H1 (cell line): Measurements from ENCODE around the gene PCDHA7. TPM values are rescaled to one million over a fixed set of nuclear protein-coding genes. Genes with fewer than 3 reads are reported as not detected.

Experiments
- CTCF ChIA-PET: fragments of 300-600 bp; sonication (Branson Sonifier 250); formaldehyde crosslinking; loops from one replicate; lab custom pipeline; 2021; ENCODE audit not compliant: partially characterized antibody; lab: Charles Lee
- POLR2A ChIA-PET: fragments of 300-600 bp; sonication (Branson Sonifier 250); formaldehyde crosslinking; loops from one replicate; lab custom pipeline; 2021; ENCODE audit warnings: inconsistent platforms; ENCODE audit not compliant: partially characterized antibody; lab: Charles Lee
- DNase-seq, 2 experiments: peaks; one replicate each; pipeline versions ENCODE4 v3.0.0 to v3.0.0-alpha.2; 2010 to 2022; ENCODE audit warnings: low spot score in 2 of 2, low read depth in 1 of 2, mixed read lengths in 1 of 2
- FAIRE-seq: peaks from 2 replicates; lab custom pipeline; 2011; peaks lifted over from hg19 to GRCh38; lab: Jason Lieb, UNC
- H2AFZ ChIP-seq: 2 replicates; pipeline ENCODE4 v1.8.1; 2012; ENCODE audit warnings: low read length, inconsistent platforms
- H2AK5ac ChIP-seq: 2 replicates; pipeline ENCODE4 v1.6.1; 2013; ENCODE audit warnings: low read depth, low read length
- H2BK120ac ChIP-seq: replicated peaks from 2 replicates; pipeline ENCODE3; 2013; ENCODE audit warnings: low read depth, low read length, inconsistent platforms
- H2BK12ac ChIP-seq: 2 replicates; pipeline ENCODE4 v1.6.1; 2013; ENCODE audit warnings: low read depth, low read length
- H2BK15ac ChIP-seq: 2 replicates; pipeline ENCODE4 v1.6.1; 2013; ENCODE audit warnings: low read length
- H2BK20ac ChIP-seq: 2 replicates; pipeline ENCODE4 v1.6.1; 2013; ENCODE audit warnings: low read length
- H2BK5ac ChIP-seq: 2 replicates; pipeline ENCODE4 v1.6.1; 2013; ENCODE audit warnings: low read depth, low read length
- H3K14ac ChIP-seq: 2 replicates; pipeline ENCODE4 v1.6.1; 2013; ENCODE audit warnings: inconsistent platforms; ENCODE audit not compliant: insufficient read length
- H3K18ac ChIP-seq: 2 replicates; pipeline ENCODE4 v1.6.1; 2013; ENCODE audit warnings: low read length; ENCODE audit errors: extremely low read depth
- H3K23ac ChIP-seq: 2 replicates; pipeline ENCODE4 v1.6.1; 2013; ENCODE audit warnings: inconsistent platforms; ENCODE audit not compliant: insufficient read length
- H3K23me2 ChIP-seq: 2 replicates; pipeline ENCODE4 v1.6.1; 2013; ENCODE audit warnings: low read depth, low read length
- H3K27ac ChIP-seq: 2 replicates; pipeline ENCODE4 v1.6.1; 2011; ENCODE audit warnings: low read depth, low read length, inconsistent platforms
- H3K27me3 ChIP-seq, 4 experiments: replicated peaks in 1 of 4; 1 replicate in 1 of 4; 2 replicates in 3 of 4; pipeline versions ENCODE4 v1.6.1 to v1.8.1; 2011 to 2013; ENCODE audit warnings: low read length in 3 of 4, mild to moderate bottlenecking in 3 of 4, inconsistent platforms in 2 of 4, mixed read lengths in 2 of 4, moderate library complexity in 1 of 4; ENCODE audit not compliant: control insufficient read depth in 3 of 4, insufficient read depth in 3 of 4; ENCODE audit errors: extremely low read depth in 1 of 4
- H3K36me3 ChIP-seq, 4 experiments: 2 replicates each; pipeline versions ENCODE4 v1.6.1 to v1.8.1; 2011 to 2013; ENCODE audit warnings: mild to moderate bottlenecking in 4 of 4, low read length in 3 of 4, moderate library complexity in 2 of 4, control low read depth in 1 of 4, inconsistent platforms in 1 of 4; ENCODE audit not compliant: insufficient read depth in 4 of 4, control insufficient read depth in 2 of 4
- H3K4ac ChIP-seq: replicated peaks from 2 replicates; pipeline ENCODE3; 2013; ENCODE audit warnings: low read length, low read depth, mixed read lengths, inconsistent platforms; ENCODE audit not compliant: insufficient read length
- H3K4me1 ChIP-seq, 4 experiments: replicated peaks in 1 of 4; 1 replicate in 1 of 4; 2 replicates in 3 of 4; pipeline versions ENCODE4 v1.6.1 to v1.8.1; 2011 to 2013; ENCODE audit warnings: low read length in 3 of 4, inconsistent platforms in 2 of 4, mixed read lengths in 1 of 4; ENCODE audit not compliant: insufficient read depth in 4 of 4, control insufficient read depth in 3 of 4
- H3K4me2 ChIP-seq, 2 experiments: 2 replicates each; pipeline versions ENCODE4 v1.6.1 to v1.8.1; 2011 to 2013; ENCODE audit warnings: low read depth in 2 of 2, low read length in 2 of 2, control low read depth in 1 of 2, inconsistent platforms in 1 of 2, mild to moderate bottlenecking in 1 of 2; ENCODE audit not compliant: insufficient read depth in 1 of 2
- H3K4me3 ChIP-seq, 4 experiments: fragments of 200-600, 300-600 bp in 1 of 4; sonication (generic), shearing (Covaris generic), sonication (Bioruptor Twin) in 1 of 4; 2 replicates each; pipeline versions ENCODE4 v1.5.1 to v1.8.1; 2011 to 2016; ENCODE audit warnings: low read length in 4 of 4, low read depth in 3 of 4, control low read depth in 2 of 4, inconsistent platforms in 2 of 4, mild to moderate bottlenecking in 2 of 4, mixed read lengths in 1 of 4, moderate library complexity in 1 of 4; ENCODE audit not compliant: insufficient read depth in 2 of 4; ENCODE audit errors: extremely low read depth in 1 of 4
- H3K56ac ChIP-seq: replicated peaks from 2 replicates; pipeline ENCODE3; 2013; ENCODE audit warnings: low read depth, mild to moderate bottlenecking, mixed read lengths, low read length, inconsistent platforms; ENCODE audit not compliant: insufficient read length
- H3K79me1 ChIP-seq: 2 replicates; pipeline ENCODE4 v1.6.1; 2013; ENCODE audit warnings: low read depth, low read length, control low read depth
- H3K79me2 ChIP-seq, 2 experiments: 2 replicates each; pipeline versions ENCODE4 v1.6.1 to v1.8.1; 2012 to 2013; ENCODE audit warnings: low read length in 2 of 2, mild to moderate bottlenecking in 2 of 2, inconsistent platforms in 1 of 2; ENCODE audit not compliant: insufficient read depth in 2 of 2, control insufficient read depth in 1 of 2
- H3K9ac ChIP-seq, 4 experiments: replicated peaks in 1 of 4; 1 replicate in 1 of 4; 2 replicates in 3 of 4; pipeline versions ENCODE4 v1.6.1 to v1.8.1; 2011 to 2013; ENCODE audit warnings: low read depth in 3 of 4, low read length in 3 of 4, control low read depth in 2 of 4, mild to moderate bottlenecking in 2 of 4, moderate library complexity in 2 of 4, inconsistent platforms in 1 of 4; ENCODE audit errors: extremely low read depth in 1 of 4
- H3K9me3 ChIP-seq, 2 experiments: 2 replicates each; pipeline versions ENCODE4 v1.6.1 to v1.8.1; 2012 to 2013; ENCODE audit warnings: mild to moderate bottlenecking in 2 of 2, moderate library complexity in 2 of 2, control low read depth in 1 of 2, inconsistent platforms in 1 of 2, low read depth in 1 of 2, low read length in 1 of 2, mixed read lengths in 1 of 2; ENCODE audit not compliant: insufficient read depth in 2 of 2
- H4K20me1 ChIP-seq, 2 experiments: replicated peaks in 1 of 2; 2 replicates each; pipeline versions ENCODE3 to v1.8.1; 2011 to 2013; ENCODE audit warnings: inconsistent platforms in 2 of 2, low read length in 2 of 2, mild to moderate bottlenecking in 1 of 2; ENCODE audit not compliant: insufficient read depth in 2 of 2, control insufficient read depth in 1 of 2
- H4K5ac ChIP-seq: 2 replicates; pipeline ENCODE4 v1.6.1; 2013; ENCODE audit warnings: low read length, low read depth, mixed read lengths, inconsistent platforms; ENCODE audit not compliant: insufficient read length
- H4K8ac ChIP-seq: 2 replicates; pipeline ENCODE4 v1.8.0; 2013; ENCODE audit warnings: mild to moderate bottlenecking, moderate library complexity, low read length, inconsistent platforms; ENCODE audit not compliant: insufficient read depth; ENCODE audit errors: extremely low read depth
- H4K91ac ChIP-seq: replicated peaks from 2 replicates; pipeline ENCODE3; 2013; ENCODE audit warnings: low read length, mixed read lengths, inconsistent platforms; ENCODE audit not compliant: insufficient read length
- JUND ChIP-seq: IDR thresholded peaks from 2 replicates; pipeline ENCODE4 v1.6.1; 2011; ENCODE audit warnings: mild to moderate bottlenecking, improper control_type of control experiment, low read length
- WGBS, 2 experiments: shearing (Covaris generic) in 1 of 2; methylation state at CpG; one replicate each; pipeline versions ENCODE4 v1.1.6 to v1.1.7; 2013 to 2015; ENCODE audit warnings: low lambda C conversion rate in 2 of 2, mixed read lengths in 2 of 2, inconsistent platforms in 1 of 2, low coverage in 1 of 2, missing lambda C conversion rate in 1 of 2; ENCODE audit not compliant: insufficient replicate concordance in 2 of 2, insufficient coverage in 1 of 2, insufficient read length in 1 of 2; ENCODE audit errors: extremely low coverage in 1 of 2, missing lambda C conversion rate in 1 of 2; 5-methylcytosine and 5-hydroxymethylcytosine counted together
- polyA plus RNA-seq, 7 experiments: library from polyadenylated mRNA; depleted of rRNA in 3 of 7; stranded (reverse) in 5 of 7; unstranded in 2 of 7; fragments of >200 nt in 5 of 7; fragments of 200-250 nt in 2 of 7; gene quantifications; 1 replicate in 5 of 7; 2 replicates in 1 of 7; 4 replicates in 1 of 7; pipeline versions ENCODE4 v1.2.1 to v1.2.3, GENCODE V29; 2011 to 2013; ENCODE audit warnings: missing spikeins in 2 of 7, mixed read lengths in 2 of 7
- total RNA-seq: library from RNA; stranded (reverse); fragmentation: NEBNext Ultra II Directional; extraction: Animal tissue kit (Norgen Biotek cat#: 25700); gene quantifications from 2 replicates; pipeline ENCODE4 v1.2.1, GENCODE V29; 2021

Gene PCDHA7
- total and polyA plus RNA-seq, 2 of the 8 experiments (the other 6 are each of a cell fraction or from before 2014, with no cell fraction given) = 0.86 to 1.6 TPM

- no peaks in the 10 kb centered on the region; a peak in 1 of 4 replicates for H3K9me3 ChIP-seq
- H3K4me3 ChIP-seq = no peak overlapping the region
- no peak overlapping the region for H4K8ac ChIP-seq
- no peak overlapping the region for H3K23ac ChIP-seq
- no peaks in the 10 kb centered on the region for H3K4me1 ChIP-seq
- H3K79me2 ChIP-seq = no peaks in the 10 kb centered on the region
- H3K79me1 ChIP-seq = no peaks in the 10 kb centered on the region
- no peaks in the 10 kb centered on the region for H3K27me3 ChIP-seq
- POLR2A ChIA-PET = interaction anchor here (1.8 kb wide), 1 partner anchor 26 kb away, joined by 10 read pairs; the partner anchor contains the start of gene PCDHA11
- no peak for FAIRE-seq
- H2BK5ac ChIP-seq = no peak overlapping the region
- no peak overlapping the region for H3K14ac ChIP-seq
- peaks cover 0 to 3% (median 0%) of the 10 kb centered on the region in 4 experiments; a peak in 1 of 8 replicates for H3K36me3 ChIP-seq
- H3K23me2 ChIP-seq = no peaks in the 10 kb centered on the region
- no peak overlapping the region for H3K18ac ChIP-seq
- no peak overlapping the region for H2BK120ac ChIP-seq
- H3K9ac ChIP-seq = no peak overlapping the region
- no peak overlapping the region for H3K4ac ChIP-seq
- H4K20me1 ChIP-seq = no peaks in the 10 kb centered on the region
- no peak overlapping the region for H2AFZ ChIP-seq
- no peak overlapping the region for H2BK12ac ChIP-seq
- no peak overlapping the region for H4K5ac ChIP-seq
- CTCF ChIA-PET = interaction anchor here (0.6 to 4.5 kb wide), 10 partner anchors 15 to 207 kb away, joined by 3 to 122 read pairs (median 12); partner anchors contain the start of genes PCDHA11, PCDHA4, PCDHA6 and PCDHB1
- no peak overlapping the region for H3K27ac ChIP-seq
- H3K56ac ChIP-seq = no peak overlapping the region
- H2AK5ac ChIP-seq = no peak overlapping the region
- H4K91ac ChIP-seq = no peak overlapping the region
- no peak for DNase-seq
- H2BK15ac ChIP-seq = no peak overlapping the region
- 94% methylated on average over 7 of the region's 87 CpGs; no CpG with 5 or more reads in 1 of the 2 experiments for WGBS, 2 experiments
- no peak overlapping the region for H3K4me2 ChIP-seq
- no peak overlapping the region for H2BK20ac ChIP-seq
- TF ChIP-seq JUND = no peak
Measured at GRCh38 chr5:140842798-140843733, 9.0 kb downstream of the PCDHA7 start.
